Measurements from ENCODE around the gene ACTN1.

DNA sequence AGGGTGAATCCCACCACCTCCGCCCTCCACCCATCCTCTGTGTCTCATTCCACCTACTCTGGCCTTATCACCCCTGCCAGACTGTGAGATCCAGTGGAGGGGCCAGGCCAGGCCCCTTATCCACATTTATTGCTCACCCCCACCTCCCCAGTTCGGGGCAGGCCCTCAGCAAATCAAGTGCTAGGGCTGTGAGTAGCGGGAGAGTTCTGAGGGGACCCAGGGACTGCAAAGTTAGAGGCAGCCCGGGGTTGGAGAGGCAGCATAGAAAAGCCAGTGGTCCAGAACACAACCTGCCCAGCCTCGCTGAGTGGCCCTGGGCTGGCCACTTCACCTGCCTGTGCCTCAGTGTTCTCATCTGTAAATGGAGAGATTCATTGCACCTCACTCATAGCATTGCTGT lies 27.2 kb upstream of the ACTN1 start:
- TF ChIP-seq CTCF (conservative IDR thresholded peaks at IDR 0.05; ENCODE audit: low read depth, low read length): no peak
- no peak for TF ChIP-seq EZH2 (IDR thresholded peaks at IDR 0.05; ENCODE audit: borderline replicate concordance, low read depth, low read length, poor library complexity, severe bottlenecking)
